ENCODE measurements around the gene FMN1.

- TF ChIP-seq CTCF (IDR thresholded peaks at IDR 0.05) (no peak), POLR2A (IDR thresholded peaks at IDR 0.05) (no peak)
Observed at GRCh38 chr15:33068007-33068481, 126.5 kb downstream of the FMN1 start.

All from esophagus squamous epithelium (tissue), 4 donors.